Testis (tissue), 3 donors: ENCODE measurements around the gene MYO1A. TPM values are rescaled to one million over a fixed set of nuclear protein-coding genes. Genes with fewer than 3 reads are reported as not detected.

Source experiments
- DNase-seq: peaks from one replicate; pipeline ENCODE4 v3.0.0-alpha.2; 2019
- H3K27ac ChIP-seq, 2 donors: fragments of 200-600 bp; sonication (generic); one replicate each; pipeline ENCODE4 v1.5.1; 2019
- H3K27me3 ChIP-seq: fragments of 200-600 bp; sonication (generic); one replicate; pipeline ENCODE4 v1.5.1; 2019
- H3K36me3 ChIP-seq: fragments of 200-600 bp; sonication (generic); one replicate; pipeline ENCODE4 v1.5.1; 2017; ENCODE audit warnings: low read depth; ENCODE audit errors: missing control alignments
- H3K4me1 ChIP-seq: fragments of 200-600 bp; sonication (generic); one replicate; pipeline ENCODE4 v1.5.1; 2019
- H3K4me3 ChIP-seq, 2 donors: fragments of 200-600 bp; sonication (generic); one replicate each; pipeline ENCODE4 v1.5.1; 2017 to 2019
- H3K9me3 ChIP-seq: fragments of 200-600 bp; sonication (generic); one replicate; pipeline ENCODE4 v1.5.1; 2017
- POLR2A ChIP-seq: fragments of 450-650 bp; IDR thresholded peaks from one replicate; pipeline ENCODE4 v1.6.1; 2017; ENCODE audit warnings: antibody characterized with exemption, mild to moderate bottlenecking, moderate library complexity
- WGBS, 2 donors: methylation state at CpG; one replicate each; pipeline ENCODE4 v1.1.5; 2018; 5-methylcytosine and 5-hydroxymethylcytosine counted together
- intact Hi-C: fragments of 100-400 bp; cut with DNase I; formaldehyde crosslinking; loops from one replicate; pipeline ENCODE4 v1.15.1; 2023; ENCODE audit warnings: low total_unique reads
- polyA plus RNA-seq: library from polyadenylated mRNA; stranded (reverse); fragments of 350-450 nt; fragmentation: Illumina TruSeq; extraction: RNeasy Lipid Tissue Mini Kit (QIAGEN cat#74804); gene quantifications from one replicate; pipeline ENCODE4 v1.2.3, GENCODE V29; 2014; ENCODE audit warnings: low read depth, low replicate concordance; ENCODE audit not compliant: insufficient read depth
- total RNA-seq, 2 donors: library from RNA; depleted of rRNA; stranded (reverse); fragments of >200 nt; gene quantifications; one replicate each; pipeline ENCODE4 v1.2.3, GENCODE V29; 2016
- TF ChIP-seq, protein P1 (sequence below), 3 experiments: fragments of 450-650 bp in 2 of 3; fragments of 200-600 bp in 1 of 3; sonication (generic) in 1 of 3; IDR thresholded peaks; one replicate each; pipeline ENCODE4 v1.5.1; 2016 to 2019; ENCODE audit warnings: antibody characterized with exemption in 3 of 3, mild to moderate bottlenecking in 2 of 3, moderate library complexity in 1 of 3

MYO1A gene
- total and polyA plus RNA-seq, 3 donors from 2014 or later = 5.4 to 7.6 (median 5.9) TPM

DNA sequence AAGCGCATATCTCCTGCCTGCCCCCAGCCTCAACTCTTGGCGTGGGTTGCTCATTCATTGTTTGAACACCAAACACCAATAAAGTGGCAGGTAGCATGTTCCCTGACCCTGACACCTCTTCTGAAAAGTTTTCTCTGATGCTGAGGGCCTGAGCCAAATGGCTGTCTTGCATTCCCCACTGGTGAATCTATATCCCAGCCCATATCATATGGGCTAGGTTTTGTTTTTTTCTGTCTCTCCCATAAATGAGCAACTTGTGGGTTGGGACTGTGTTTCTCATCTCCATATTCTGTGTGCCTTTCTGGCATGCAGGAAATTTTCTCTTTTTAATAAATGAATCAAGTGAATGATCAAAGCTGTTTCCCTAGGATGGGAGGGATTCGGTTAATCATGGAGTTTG, 5.0 kb downstream of the MYO1A start:
- no peaks in the 10 kb centered on the region for H3K4me1 ChIP-seq
- H3K9me3 ChIP-seq = no peaks in the 10 kb centered on the region
- H3K4me3 ChIP-seq = no peak overlapping the region
- no peaks in the 10 kb centered on the region for H3K36me3 ChIP-seq
- TF ChIP-seq POLR2A = no peak
- TF ChIP-seq, protein P1, sequence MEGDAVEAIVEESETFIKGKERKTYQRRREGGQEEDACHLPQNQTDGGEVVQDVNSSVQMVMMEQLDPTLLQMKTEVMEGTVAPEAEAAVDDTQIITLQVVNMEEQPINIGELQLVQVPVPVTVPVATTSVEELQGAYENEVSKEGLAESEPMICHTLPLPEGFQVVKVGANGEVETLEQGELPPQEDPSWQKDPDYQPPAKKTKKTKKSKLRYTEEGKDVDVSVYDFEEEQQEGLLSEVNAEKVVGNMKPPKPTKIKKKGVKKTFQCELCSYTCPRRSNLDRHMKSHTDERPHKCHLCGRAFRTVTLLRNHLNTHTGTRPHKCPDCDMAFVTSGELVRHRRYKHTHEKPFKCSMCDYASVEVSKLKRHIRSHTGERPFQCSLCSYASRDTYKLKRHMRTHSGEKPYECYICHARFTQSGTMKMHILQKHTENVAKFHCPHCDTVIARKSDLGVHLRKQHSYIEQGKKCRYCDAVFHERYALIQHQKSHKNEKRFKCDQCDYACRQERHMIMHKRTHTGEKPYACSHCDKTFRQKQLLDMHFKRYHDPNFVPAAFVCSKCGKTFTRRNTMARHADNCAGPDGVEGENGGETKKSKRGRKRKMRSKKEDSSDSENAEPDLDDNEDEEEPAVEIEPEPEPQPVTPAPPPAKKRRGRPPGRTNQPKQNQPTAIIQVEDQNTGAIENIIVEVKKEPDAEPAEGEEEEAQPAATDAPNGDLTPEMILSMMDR (IDR thresholded peaks at IDR 0.05) = no peak
- intact Hi-C loops = no loop called here
- no peak for DNase-seq
- 95% methylated on average over 3 of the region's 3 CpGs for WGBS, 2 donors
- H3K27ac ChIP-seq = no peak overlapping the region
- H3K27me3 ChIP-seq = no peaks in the 10 kb centered on the region

DNA sequence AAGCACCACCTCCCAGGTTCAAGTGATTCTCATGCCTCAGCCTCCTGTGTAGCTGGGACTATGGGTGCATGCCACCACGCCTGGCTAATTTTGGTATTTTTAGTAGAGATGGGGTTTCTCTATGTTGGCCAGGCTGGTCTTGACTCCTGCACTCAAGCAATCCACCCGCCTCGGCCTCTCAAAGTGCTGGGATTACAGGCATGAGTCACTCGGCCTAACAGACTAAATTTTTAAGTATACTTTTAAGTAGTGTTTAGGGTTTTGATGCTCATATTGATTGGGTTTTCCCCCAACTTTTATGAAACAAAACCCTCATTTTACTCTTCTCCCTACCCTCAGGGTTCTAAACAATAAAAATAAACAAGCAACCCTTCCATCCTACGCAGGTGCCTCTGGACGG, 5.5 kb downstream of the MYO1A start:
- 89 to 95% methylated on average over 6 of the region's 6 CpGs for WGBS, 2 donors
- Histone ChIP-seq H3K27me3 (no peaks in the 10 kb centered on the region), H3K9me3 (no peaks in the 10 kb centered on the region), H3K4me1 (no peaks in the 10 kb centered on the region), H3K4me3 (no peak overlapping the region), H3K36me3 (no peaks in the 10 kb centered on the region), H3K27ac (no peak overlapping the region)
- no peak for DNase-seq
- intact Hi-C loops = no loop called here
- TF ChIP-seq, protein P1 (IDR thresholded peaks at IDR 0.05) = no peak
- no peak for TF ChIP-seq POLR2A

DNA sequence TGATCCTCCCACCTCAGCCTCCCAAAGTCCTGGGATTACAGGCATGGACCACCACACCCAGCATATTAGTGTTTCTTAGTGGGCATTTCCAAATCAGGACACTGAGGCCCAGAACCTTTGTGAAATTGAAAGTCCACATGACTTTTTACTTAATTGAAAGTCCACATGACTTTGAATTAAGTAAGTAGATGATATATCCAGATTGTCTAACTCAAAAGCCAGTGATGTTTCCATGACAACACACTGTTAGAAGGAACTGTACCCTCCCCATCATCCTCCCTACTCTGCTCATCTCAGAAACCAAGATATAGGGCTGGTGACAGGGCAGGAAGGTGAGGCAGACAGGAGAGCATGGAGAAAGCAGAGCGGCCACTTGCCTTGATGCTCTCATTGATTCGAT, 7.2 kb downstream of the MYO1A start:
- no peak overlapping the region for H3K4me3 ChIP-seq
- H3K4me1 ChIP-seq = no peaks in the 10 kb centered on the region
- H3K27me3 ChIP-seq = no peaks in the 10 kb centered on the region
- H3K27ac ChIP-seq = no peak overlapping the region
- intact Hi-C loops = no loop called here
- TF ChIP-seq, protein P1 (IDR thresholded peaks at IDR 0.05) = no peak
- TF ChIP-seq POLR2A = no peak
- DNase-seq = no peak
- no peaks in the 10 kb centered on the region for H3K36me3 ChIP-seq
- no peaks in the 10 kb centered on the region for H3K9me3 ChIP-seq
- WGBS, 2 donors = 93 to 97% methylated on average over 2 of the region's 2 CpGs

DNA sequence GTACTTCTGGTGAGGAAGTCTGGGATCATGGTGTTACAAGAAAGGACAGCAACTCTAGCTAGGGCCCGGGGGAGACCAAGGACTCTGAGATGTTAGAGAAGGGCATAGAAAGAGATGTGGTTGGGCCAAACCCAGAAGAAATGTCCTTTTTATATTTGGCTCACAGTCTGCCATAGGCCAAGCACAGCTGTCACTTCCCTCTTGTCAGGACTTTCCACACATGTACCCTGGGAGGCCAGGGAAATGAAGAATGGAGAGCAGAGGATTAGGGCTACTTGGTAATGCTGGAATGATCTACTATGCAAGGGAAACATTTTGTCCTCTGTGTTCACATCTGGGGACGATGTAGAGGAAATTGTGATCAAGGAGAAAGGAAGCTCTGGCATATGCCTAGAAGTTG, 9.2 kb downstream of the MYO1A start:
- intact Hi-C loops = no loop called here
- Histone ChIP-seq H3K4me3 (no peak overlapping the region), H3K36me3 (no peaks in the 10 kb centered on the region), H3K9me3 (no peaks in the 10 kb centered on the region), H3K27ac (no peak overlapping the region), H3K4me1 (no peaks in the 10 kb centered on the region), H3K27me3 (no peaks in the 10 kb centered on the region)
- DNase-seq = no peak
- WGBS, 2 donors = 60 to 71% methylated on average over 2 of the region's 2 CpGs
- TF ChIP-seq, protein P1 (IDR thresholded peaks at IDR 0.05) = no peak
- TF ChIP-seq POLR2A = no peak

DNA sequence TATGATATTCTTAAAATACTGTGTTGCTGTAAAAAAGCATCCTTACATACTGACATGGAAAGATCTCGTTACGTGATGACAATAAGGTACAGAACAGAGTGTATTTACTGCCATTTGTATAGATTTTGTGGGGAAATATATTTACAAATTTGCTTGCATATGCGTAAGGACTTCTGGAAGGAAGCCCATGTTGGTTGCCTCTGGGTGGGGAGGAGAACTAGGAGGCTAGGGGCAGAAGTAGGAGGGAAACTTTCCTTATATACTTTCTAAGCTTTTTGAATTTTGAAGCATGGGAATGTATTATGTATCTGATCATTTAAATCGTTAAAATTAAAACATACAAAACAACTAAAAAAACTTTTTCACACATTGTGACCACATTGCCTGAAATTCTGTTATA, 9.7 kb downstream of the MYO1A start:
- TF ChIP-seq, protein P1 (IDR thresholded peaks at IDR 0.05) = no peak
- TF ChIP-seq POLR2A = no peak
- no peaks in the 10 kb centered on the region for H3K4me1 ChIP-seq
- no peak for DNase-seq
- no peaks in the 10 kb centered on the region for H3K36me3 ChIP-seq
- H3K9me3 ChIP-seq = no peaks in the 10 kb centered on the region
- intact Hi-C loops = no loop called here
- no peaks in the 10 kb centered on the region for H3K27me3 ChIP-seq
- H3K27ac ChIP-seq = no peak overlapping the region
- H3K4me3 ChIP-seq = no peak overlapping the region
- WGBS, 2 donors = 94 to 95% methylated on average over 4 of the region's 4 CpGs
